Calu3 (cell line): ENCODE measurements around the gene GIMAP8. TPM values are rescaled to one million over a fixed set of nuclear protein-coding genes. Genes with fewer than 3 reads are reported as not detected.
"Not testable (repeated sequence)": the region's sequence is repeated elsewhere in the genome, so short reads cannot be mapped to it uniquely, and the experiment has no call there.

Experiments used
- BruUV-seq: library from RNA; stranded (reverse); fragments of 400-500 nt; replicated peaks from 2 replicates; lab custom pipeline; 2021; lab: Mats Ljungman, UMichigan
- CTCF ChIA-PET: fragments of 300-600 bp; sonication (Branson Sonifier 250); formaldehyde crosslinking; loops from one replicate; lab custom pipeline; 2022; ENCODE audit warnings: antibody characterized with exemption; lab: Charles Lee
- DNase-seq: peaks from one replicate; pipeline ENCODE4 v3.0.0; 2022
- H3K27ac Mint-ChIP-seq: one replicate; pipeline ENCODE4 v1.8.0; 2022; ENCODE audit warnings: mixed read lengths; ENCODE audit not compliant: unreplicated experiment
- H3K27me3 Mint-ChIP-seq: one replicate; pipeline ENCODE4 v1.8.0; 2022; ENCODE audit warnings: mixed read lengths; ENCODE audit not compliant: unreplicated experiment
- H3K36me3 Mint-ChIP-seq: one replicate; pipeline ENCODE4 v1.8.0; 2022; ENCODE audit warnings: mild to moderate bottlenecking, moderate library complexity, mixed read lengths; ENCODE audit not compliant: insufficient read depth, unreplicated experiment
- H3K4me1 Mint-ChIP-seq: one replicate; pipeline ENCODE4 v1.8.0; 2022; ENCODE audit warnings: mild to moderate bottlenecking, low read depth, mixed read lengths; ENCODE audit not compliant: unreplicated experiment
- H3K4me3 Mint-ChIP-seq: one replicate; pipeline ENCODE4 v1.8.0; 2022; ENCODE audit warnings: mild to moderate bottlenecking, low read depth, moderate library complexity, mixed read lengths; ENCODE audit not compliant: unreplicated experiment
- H3K9me3 Mint-ChIP-seq: one replicate; pipeline ENCODE4 v1.8.0; 2022; ENCODE audit warnings: low read depth, mixed read lengths; ENCODE audit not compliant: unreplicated experiment
- CTCF ChIP-seq: fragments of 200-600 bp; IDR thresholded peaks from one replicate; pipeline ENCODE4 v1.8.0; 2022; ENCODE audit warnings: antibody characterized with exemption; ENCODE audit not compliant: unreplicated experiment
- intact Hi-C: fragments of 100-400 bp; cut with micrococcal nuclease; formaldehyde crosslinking; loops from one replicate; pipeline ENCODE4 v1.10.0; 2022; ENCODE audit not compliant: unreplicated experiment
- total RNA-seq: library from RNA; stranded (reverse); gene quantifications from 2 replicates; pipeline ENCODE4 v1.2.3, GENCODE V29; 2022

Gene GIMAP8
- total RNA-seq, 1 experiment from 2014 or later, result not detected

DNA sequence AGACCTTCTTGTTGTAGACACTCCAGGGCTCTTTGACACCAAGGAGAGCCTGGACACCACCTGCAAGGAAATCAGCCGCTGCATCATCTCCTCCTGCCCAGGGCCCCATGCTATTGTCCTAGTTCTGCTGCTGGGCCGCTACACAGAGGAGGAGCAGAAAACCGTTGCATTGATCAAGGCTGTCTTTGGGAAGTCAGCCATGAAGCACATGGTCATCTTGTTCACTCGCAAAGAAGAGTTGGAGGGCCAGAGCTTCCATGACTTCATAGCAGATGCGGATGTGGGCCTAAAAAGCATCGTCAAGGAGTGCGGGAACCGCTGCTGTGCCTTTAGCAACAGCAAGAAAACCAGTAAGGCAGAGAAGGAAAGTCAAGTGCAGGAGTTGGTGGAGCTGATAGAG lies 69.7 kb downstream of the GIMAP8 start:
- DNase-seq, result no peak
- H3K4me3 Mint-ChIP-seq, result no peak overlapping the region
- BruUV-seq, result no TSS peak
- no peaks in the 10 kb centered on the region for H3K4me1 Mint-ChIP-seq
- CTCF ChIA-PET, result no interaction called here
- no peak for TF ChIP-seq CTCF
- H3K27ac Mint-ChIP-seq, result no peak overlapping the region
- no peaks in the 10 kb centered on the region for H3K36me3 Mint-ChIP-seq
- intact Hi-C loops, result no loop called here
- no peaks in the 10 kb centered on the region for H3K9me3 Mint-ChIP-seq
- peaks cover 3% of the 10 kb centered on the region for H3K27me3 Mint-ChIP-seq

DNA sequence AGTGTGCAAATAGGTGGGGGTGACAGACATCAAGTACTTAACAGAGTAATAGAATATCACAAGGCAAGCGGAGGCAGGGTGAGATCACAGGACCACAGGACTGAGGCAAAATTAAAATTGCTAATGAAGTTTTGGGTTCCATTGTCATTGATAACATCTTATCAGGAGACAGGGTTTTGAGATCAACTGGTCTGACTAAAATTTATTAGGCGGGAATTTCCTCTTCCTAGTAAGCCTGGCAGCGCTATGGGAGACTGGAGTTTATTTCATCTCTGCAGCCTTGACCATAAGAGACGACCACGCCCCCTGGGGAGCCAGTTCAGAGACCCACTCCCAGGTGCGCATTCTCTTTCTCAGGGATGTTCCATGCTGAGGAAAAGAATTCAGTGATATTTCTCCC lies 72.5 kb downstream of the GIMAP8 start:
- H3K27ac Mint-ChIP-seq, CTCF ChIA-PET, H3K9me3 Mint-ChIP-seq, BruUV-seq, intact Hi-C loops, H3K4me3 Mint-ChIP-seq, H3K36me3 Mint-ChIP-seq, H3K4me1 Mint-ChIP-seq, DNase-seq, H3K27me3 Mint-ChIP-seq: not testable (repeated sequence)

DNA sequence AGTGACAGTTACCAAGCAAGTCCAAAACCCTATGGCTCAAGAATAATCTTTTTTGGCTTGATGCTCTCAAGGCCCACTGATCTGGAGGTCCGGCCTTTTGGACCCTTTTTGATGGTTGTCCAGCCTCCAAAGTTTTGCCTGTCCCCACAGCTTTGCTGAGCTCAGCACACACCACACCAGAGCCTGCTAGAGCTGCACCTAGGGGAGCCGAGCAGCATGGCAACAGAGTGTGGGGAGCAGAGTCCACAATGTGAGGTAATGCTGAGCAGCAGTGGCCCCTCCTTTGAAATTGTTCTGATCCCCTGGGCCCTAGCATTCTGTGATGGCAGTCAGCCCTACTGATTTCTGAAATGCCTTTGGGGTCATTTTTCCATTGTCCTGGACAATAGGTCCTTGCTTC lies 73.6 kb downstream of the GIMAP8 start:
- BruUV-seq, result no TSS peak
- Mint-ChIP-seq H3K36me3 (no peaks in the 10 kb centered on the region), H3K4me3 (no peak overlapping the region), H3K4me1 (no peaks in the 10 kb centered on the region), H3K27ac (no peak overlapping the region), H3K9me3 (peaks cover 2% of the 10 kb centered on the region), H3K27me3 (no peaks in the 10 kb centered on the region)
- no peak for DNase-seq
- CTCF ChIA-PET, result no interaction called here
- intact Hi-C loops, result no loop called here
- no peak for TF ChIP-seq CTCF

Other genes with a start within 250 kb of the GIMAP8 start
- 14.6 and 22.5 TPM in 2 replicates for gene LRRC61, start 127.3 kb upstream of the GIMAP8 start, total RNA-seq
- gene ACTR3C, start 127.1 kb upstream of the GIMAP8 start, total RNA-seq, result 22.8 and 26.0 TPM in 2 replicates
- gene RARRES2, start 109.0 kb upstream of the GIMAP8 start, total RNA-seq, result 9.1 and 13.0 TPM in 2 replicates
- gene REPIN1, start 81.8 kb upstream of the GIMAP8 start, total RNA-seq, result 185 and 189 TPM in 2 replicates
- gene ZNF775, start 71.3 kb upstream of the GIMAP8 start, total RNA-seq, result 5.3 and 5.8 TPM in 2 replicates
- not detected in 2 replicates for gene GIMAP7, start 64.2 kb downstream of the GIMAP8 start, total RNA-seq
- not detected in 2 replicates for gene GIMAP4, start 116.8 kb downstream of the GIMAP8 start, total RNA-seq
- gene GIMAP6, start 181.8 kb downstream of the GIMAP8 start, total RNA-seq, result not detected in 2 replicates
- 3.9 and 4.7 TPM in 2 replicates for gene GIMAP2, start 235.1 kb downstream of the GIMAP8 start, total RNA-seq